A549 (cell line): Measurements from ENCODE around the gene CNOT1. TPM values are rescaled to one million over a fixed set of nuclear protein-coding genes. Genes with fewer than 3 reads are reported as not detected.

Experiments used
- ATAC-seq, 2 experiments: fragments of 200-7000 bp in 1 of 2; fragments of >200 bp in 1 of 2; cut with Nextera tagmentation in 1 of 2; cut with Tn5 transposase in 1 of 2; 3 replicates each; pipeline versions ENCODE4 v1.8.0 to v1.9.1; 2018 to 2020; ENCODE audit warnings: mild to moderate bottlenecking in 1 of 2, moderate library complexity in 1 of 2
- CTCF ChIA-PET: fragments of 300-600 bp; sonication (Branson Sonifier 250); formaldehyde crosslinking; extraction: SDS; loops from one replicate; lab custom pipeline; 2021; ENCODE audit warnings: antibody characterized with exemption, inconsistent platforms; lab: Yijun Ruan, JAX
- POLR2A ChIA-PET: fragments of 350-600 bp; formaldehyde crosslinking; extraction: SDS; loops from one replicate; lab custom pipeline; 2021; ENCODE audit warnings: antibody characterized with exemption, inconsistent platforms; lab: Yijun Ruan, JAX
- DNase-seq, 2 experiments: peaks; one replicate each; pipeline versions ENCODE4 v3.0.0 to v3.0.0-alpha.2; 2011 to 2016; ENCODE audit warnings: low read depth in 1 of 2, low spot score in 1 of 2
- FAIRE-seq: peaks from 2 replicates; lab custom pipeline; 2011; peaks lifted over from hg19 to GRCh38; lab: Jason Lieb, UNC
- H3K27ac ChIP-seq, 2 experiments: fragments of >200 bp; sonication (Bioruptor Twin); formaldehyde crosslinking; 3 replicates each; pipeline ENCODE4 v1.5.1; 2016 to 2017
- H3K4me1 ChIP-seq: fragments of >200 bp; sonication (Bioruptor Twin); formaldehyde crosslinking; 3 replicates; pipeline ENCODE4 v1.6.1; 2016
- H3K4me2 ChIP-seq: fragments of >200 bp; sonication (Bioruptor Twin); formaldehyde crosslinking; 3 replicates; pipeline ENCODE4 v1.6.1; 2016
- H3K4me3 ChIP-seq: fragments of >200 bp; sonication (Bioruptor Twin); formaldehyde crosslinking; 3 replicates; pipeline ENCODE4 v1.5.1; 2016
- H3K9me3 ChIP-seq: fragments of >200 bp; sonication (Bioruptor Twin); formaldehyde crosslinking; 3 replicates; pipeline ENCODE4 v1.6.1; 2016
- BHLHE40 ChIP-seq: IDR thresholded peaks from 2 replicates; pipeline ENCODE4 v1.6.1; 2012; ENCODE audit warnings: low read depth, low read length, inconsistent platforms
- CBX2 ChIP-seq: fragments of 200-600 bp; sonication (generic); IDR thresholded peaks from 2 replicates; pipeline ENCODE4 v1.6.1; 2016; ENCODE audit warnings: low read depth, mild to moderate bottlenecking, borderline replicate concordance
- CEBPB ChIP-seq, 2 experiments: fragments of >200 bp in 1 of 2; sonication (Bioruptor Twin) in 1 of 2; formaldehyde crosslinking in 1 of 2; IDR thresholded peaks; 2 replicates each; pipeline ENCODE4 v1.6.1; 2012 to 2016
- CHD4 ChIP-seq: fragments of 200-600 bp; sonication (generic); IDR thresholded peaks from 2 replicates; pipeline ENCODE4 v1.6.1; 2016; ENCODE audit warnings: antibody characterized with exemption, mild to moderate bottlenecking, borderline replicate concordance
- EP300 ChIP-seq, 2 experiments: fragments of >200 bp; sonication (Bioruptor Twin); formaldehyde crosslinking; IDR thresholded peaks; 2 replicates in 1 of 2; 3 replicates in 1 of 2; pipeline ENCODE4 v1.6.1; 2016 to 2017
- FOSB ChIP-seq: fragments of 250-450 bp; sonication (Bioruptor Pico); IDR thresholded peaks from 2 replicates; pipeline ENCODE4 v1.5.0; 2020; ENCODE audit warnings: mild to moderate bottlenecking, moderate library complexity
- HEYL ChIP-seq: fragments of 250-450 bp; sonication (Bioruptor Pico); IDR thresholded peaks from 2 replicates; pipeline ENCODE4 v1.8.0; 2021; ENCODE audit warnings: mild to moderate bottlenecking, moderate library complexity
- HOXA7 ChIP-seq: fragments of 250-450 bp; sonication (Bioruptor Pico); IDR thresholded peaks from 2 replicates; pipeline ENCODE4 v1.5.0; 2020; ENCODE audit warnings: mild to moderate bottlenecking, moderate library complexity
- JUNB ChIP-seq: fragments of >200 bp; sonication (Bioruptor Twin); formaldehyde crosslinking; IDR thresholded peaks from 2 replicates; pipeline ENCODE4 v1.6.1; 2016
- KDM1A ChIP-seq: fragments of 200-600 bp; sonication (generic); IDR thresholded peaks from 2 replicates; pipeline ENCODE4 v1.6.1; 2016; ENCODE audit warnings: low read depth, mild to moderate bottlenecking
- MAFK ChIP-seq: fragments of 450-650 bp; IDR thresholded peaks from 2 replicates; pipeline ENCODE4 v1.6.1; 2014; ENCODE audit not compliant: partially characterized antibody
- MAZ ChIP-seq: fragments of 150-350 bp; IDR thresholded peaks from 2 replicates; pipeline ENCODE4 v1.6.1; 2014; ENCODE audit warnings: antibody characterized with exemption, low read depth, low read length, borderline replicate concordance
- MYC ChIP-seq: IDR thresholded peaks from 2 replicates; pipeline ENCODE4 v1.6.1; 2012; ENCODE audit warnings: mild to moderate bottlenecking, inconsistent platforms, low read length, improper control_type of control experiment, borderline replicate concordance
- NPAS2 ChIP-seq: fragments of 250-450 bp; sonication (Bioruptor Pico); IDR thresholded peaks from 2 replicates; pipeline ENCODE4 v1.8.0; 2022; ENCODE audit warnings: mild to moderate bottlenecking, moderate library complexity, borderline replicate concordance
- PHF8 ChIP-seq: fragments of 200-600 bp; sonication (generic); IDR thresholded peaks from 2 replicates; pipeline ENCODE4 v1.6.1; 2016; ENCODE audit warnings: low read depth, mild to moderate bottlenecking, antibody characterized with exemption, moderate library complexity, borderline replicate concordance
- RARB ChIP-seq: fragments of 250-450 bp; sonication (Bioruptor Pico); IDR thresholded peaks from 2 replicates; pipeline ENCODE4 v1.8.0; 2021; ENCODE audit warnings: mild to moderate bottlenecking, moderate library complexity
- RCOR1 ChIP-seq: fragments of 150-350 bp; IDR thresholded peaks from 2 replicates; pipeline ENCODE4 v1.6.1; 2014; ENCODE audit warnings: antibody characterized with exemption, low read length, low read depth
- RFX5 ChIP-seq: fragments of 450-650 bp; IDR thresholded peaks from 2 replicates; pipeline ENCODE4 v1.7.1; 2014; ENCODE audit warnings: antibody characterized with exemption, mild to moderate bottlenecking, moderate library complexity
- SMC3 ChIP-seq: fragments of >200 bp; sonication (Bioruptor Twin); formaldehyde crosslinking; IDR thresholded peaks from 3 replicates; pipeline ENCODE4 v1.6.1; 2018; ENCODE audit warnings: inconsistent platforms
- SREBF2 ChIP-seq: fragments of 450-650 bp; IDR thresholded peaks from 2 replicates; pipeline ENCODE4 v1.6.1; 2014; ENCODE audit warnings: mild to moderate bottlenecking, moderate library complexity
- TP53 ChIP-seq: fragments of 250-450 bp; sonication (Bioruptor Pico); IDR thresholded peaks from 2 replicates; pipeline ENCODE4 v1.5.0; 2021; ENCODE audit warnings: mild to moderate bottlenecking, moderate library complexity
- ZSCAN20 ChIP-seq: fragments of 250-450 bp; sonication (Bioruptor Pico); IDR thresholded peaks from 2 replicates; pipeline ENCODE4 v1.8.0; 2022; ENCODE audit warnings: mild to moderate bottlenecking, moderate library complexity
- WGBS: methylation state at CpG from one replicate; pipeline ENCODE4 v1.1.6; 2017; ENCODE audit errors: missing lambda C conversion rate; 5-methylcytosine and 5-hydroxymethylcytosine counted together
- polyA plus RNA-seq, 4 experiments: library from polyadenylated mRNA; depleted of rRNA in 3 of 4; stranded (reverse); fragments of >200 nt; fragmentation: RNase III in 1 of 4; extraction: RNeasy Plus Mini Kit Qiagen cat#74134 plus additional on column Dnase treatment in 1 of 4; gene quantifications; 2 replicates in 3 of 4; 3 replicates in 1 of 4; pipeline ENCODE4 v1.2.3, GENCODE V29; 2011 to 2017
- TF ChIP-seq, protein P1 (sequence below): IDR thresholded peaks from 2 replicates; pipeline ENCODE4 v1.6.1; 2012
- TF ChIP-seq, protein P2 (sequence below): fragments of 250-450 bp; sonication (Bioruptor Pico); IDR thresholded peaks from 2 replicates; pipeline ENCODE4 v1.5.0; 2020; ENCODE audit warnings: low read depth, mild to moderate bottlenecking, moderate library complexity
- TF ChIP-seq, protein P3 (sequence below): fragments of >200 bp; sonication (Bioruptor Twin); formaldehyde crosslinking; IDR thresholded peaks from 3 replicates; pipeline ENCODE4 v1.5.1; 2016
- TF ChIP-seq, protein P4 (sequence below): fragments of >200 bp; sonication (Bioruptor Twin); formaldehyde crosslinking; IDR thresholded peaks from 2 replicates; pipeline ENCODE4 v1.6.1; 2016
- TF ChIP-seq, protein P5 (sequence below): IDR thresholded peaks from 2 replicates; pipeline ENCODE4 v1.6.1; 2012

The CNOT1 gene
- polyA plus RNA-seq, 2 of the 4 experiments (the other 2 are of a cell fraction) = 119 to 226 TPM

DNA sequence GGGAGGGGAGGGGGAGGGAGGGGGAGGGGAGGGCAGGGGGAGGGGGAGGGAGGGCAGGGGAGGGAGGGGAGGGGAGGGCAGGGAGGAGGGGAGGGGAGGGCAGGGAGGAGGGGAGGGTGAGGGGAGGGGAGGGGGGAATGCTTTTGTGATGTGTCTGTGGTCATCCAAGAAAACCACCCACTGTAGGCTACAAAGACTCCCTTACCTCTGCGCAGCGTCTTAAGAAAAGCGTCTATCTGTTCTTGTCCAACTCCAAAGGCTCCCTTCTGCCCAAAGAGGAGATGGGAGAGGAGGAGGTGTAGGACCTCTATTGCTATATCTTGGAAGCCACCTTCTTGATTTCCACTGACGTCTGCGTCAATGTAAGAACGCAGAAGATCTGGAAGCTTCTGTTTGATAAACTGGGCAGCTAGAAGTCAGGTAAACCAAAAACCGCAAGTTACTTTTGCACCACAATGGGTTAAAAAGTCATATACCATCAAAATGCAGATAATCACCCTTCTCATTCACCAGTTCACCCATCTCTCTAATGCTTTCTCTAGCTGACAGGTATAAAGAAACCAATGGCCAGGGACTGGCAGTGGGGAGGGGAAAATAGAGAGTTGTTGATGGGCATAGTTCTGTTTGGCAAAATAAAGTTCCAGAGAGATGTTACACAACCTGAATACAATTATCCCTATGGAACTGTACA is 43.1 kb downstream of the CNOT1 start (continued):
- no peak for TF ChIP-seq BHLHE40
- TF ChIP-seq MYC = no peak

DNA sequence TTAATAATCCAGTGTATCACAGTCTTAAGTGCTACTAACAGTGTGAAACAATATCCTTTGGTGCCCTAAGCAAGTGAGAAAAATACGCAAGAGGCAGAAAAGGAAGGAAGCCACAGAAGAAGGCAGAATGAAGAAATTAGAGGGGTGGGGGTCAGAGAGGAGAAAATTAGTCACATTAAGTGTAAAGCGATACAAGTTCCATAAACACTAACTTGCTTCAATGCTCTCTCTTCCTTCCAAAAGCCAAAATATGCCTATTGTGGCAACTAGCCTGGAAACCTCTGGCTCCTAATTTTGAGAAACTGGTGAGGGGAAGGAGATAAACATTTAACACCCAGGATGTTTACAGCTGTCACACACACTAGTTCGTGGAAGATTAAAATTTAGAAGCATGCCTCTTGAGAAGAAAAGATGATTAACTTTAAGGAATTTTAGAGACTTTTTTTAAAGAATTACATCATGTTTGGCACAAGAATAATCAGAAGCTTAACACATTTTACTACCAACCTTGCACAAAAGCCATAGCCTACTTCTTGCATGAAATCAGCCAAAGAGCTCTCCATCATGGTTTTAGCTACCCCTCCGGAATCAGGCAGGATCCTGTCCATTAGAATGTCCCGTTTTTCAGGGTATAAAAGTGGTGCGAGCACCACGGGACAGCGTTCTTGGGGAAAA is 44.7 kb downstream of the CNOT1 start:
- no peak overlapping the region for H3K27ac ChIP-seq
- ATAC-seq (no peak), DNase-seq (no peak), FAIRE-seq (no peak)
- no peak for TF ChIP-seq RARB (CRISPR knock-in tag)
- no peak for TF ChIP-seq EP300 (IDR thresholded peaks at IDR 0.05)
- no peak for TF ChIP-seq KDM1A
- no peak for TF ChIP-seq TP53 (CRISPR knock-in tag)
- TF ChIP-seq MAZ = no peak
- TF ChIP-seq, protein P1, sequence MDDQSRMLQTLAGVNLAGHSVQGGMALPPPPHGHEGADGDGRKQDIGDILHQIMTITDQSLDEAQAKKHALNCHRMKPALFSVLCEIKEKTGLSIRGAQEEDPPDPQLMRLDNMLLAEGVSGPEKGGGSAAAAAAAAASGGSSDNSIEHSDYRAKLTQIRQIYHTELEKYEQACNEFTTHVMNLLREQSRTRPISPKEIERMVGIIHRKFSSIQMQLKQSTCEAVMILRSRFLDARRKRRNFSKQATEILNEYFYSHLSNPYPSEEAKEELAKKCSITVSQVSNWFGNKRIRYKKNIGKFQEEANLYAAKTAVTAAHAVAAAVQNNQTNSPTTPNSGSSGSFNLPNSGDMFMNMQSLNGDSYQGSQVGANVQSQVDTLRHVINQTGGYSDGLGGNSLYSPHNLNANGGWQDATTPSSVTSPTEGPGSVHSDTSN = no peak
- H3K4me1 ChIP-seq = no peaks in the 10 kb centered on the region
- no peaks in the 10 kb centered on the region for H3K9me3 ChIP-seq
- H3K4me3 ChIP-seq = no peak overlapping the region
- ChIA-PET CTCF (interaction anchor here (1.2 kb wide), 1 partner anchor 17 kb away, joined by 3 read pairs; no protein-coding TSS in a partner anchor), POLR2A (no interaction called here)
- 92% methylated on average over 8 of the region's 8 CpGs for WGBS
- no peak overlapping the region for H3K4me2 ChIP-seq

DNA sequence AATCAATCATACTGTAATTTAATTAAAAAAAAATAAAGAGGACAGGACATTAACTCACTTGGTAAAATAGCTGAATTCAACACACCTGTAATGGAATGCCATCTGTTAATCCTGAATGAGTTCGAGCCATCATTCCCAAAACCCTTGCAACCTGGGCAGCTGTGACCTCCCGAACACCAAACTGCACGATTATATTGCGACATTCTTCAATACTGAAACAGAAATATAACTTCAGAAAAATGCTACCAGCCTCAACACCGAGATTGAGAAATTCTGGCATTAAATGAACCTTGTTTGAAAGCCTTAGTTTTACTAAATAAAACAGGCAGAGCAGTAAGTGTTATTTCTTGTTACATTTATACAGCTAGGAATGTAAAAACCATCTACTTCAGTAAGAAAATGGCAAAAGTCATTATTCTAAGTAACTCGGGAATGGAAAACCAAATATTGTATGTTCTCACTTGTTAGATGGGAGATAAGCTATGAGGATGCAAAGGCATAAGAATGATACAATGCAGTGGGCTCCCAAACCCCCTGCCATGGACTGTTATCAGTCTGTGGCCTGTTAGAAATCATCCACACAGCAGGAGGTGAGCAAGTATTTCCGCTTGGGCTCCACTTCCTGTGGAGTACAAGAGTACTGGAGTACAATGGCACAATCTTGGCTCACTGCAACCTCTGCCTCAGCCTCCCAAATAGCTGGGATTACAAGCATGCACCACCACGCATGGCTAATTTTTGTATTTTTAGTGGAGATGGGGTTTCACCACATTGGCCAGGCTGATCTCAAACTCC is 46.5 kb downstream of the CNOT1 start:
- FAIRE-seq (no peak), DNase-seq (no peak), ATAC-seq (no peak)
- WGBS = 93% methylated on average over 8 of the region's 8 CpGs
- Histone ChIP-seq H3K4me3 (no peak overlapping the region), H3K27ac (no peak overlapping the region), H3K4me1 (no peaks in the 10 kb centered on the region), H3K4me2 (no peak overlapping the region), H3K9me3 (no peaks in the 10 kb centered on the region)
- ChIA-PET POLR2A (no interaction called here), CTCF (interaction anchor here (0.6 kb wide), 1 partner anchor 43 kb away, joined by 3 read pairs; no protein-coding TSS in a partner anchor)
- peak; percentile 22 to 45; a peak in 2 of 4 replicates for TF ChIP-seq CEBPB (IDR thresholded peaks at IDR 0.05)
- TF ChIP-seq JUNB = no peak

DNA sequence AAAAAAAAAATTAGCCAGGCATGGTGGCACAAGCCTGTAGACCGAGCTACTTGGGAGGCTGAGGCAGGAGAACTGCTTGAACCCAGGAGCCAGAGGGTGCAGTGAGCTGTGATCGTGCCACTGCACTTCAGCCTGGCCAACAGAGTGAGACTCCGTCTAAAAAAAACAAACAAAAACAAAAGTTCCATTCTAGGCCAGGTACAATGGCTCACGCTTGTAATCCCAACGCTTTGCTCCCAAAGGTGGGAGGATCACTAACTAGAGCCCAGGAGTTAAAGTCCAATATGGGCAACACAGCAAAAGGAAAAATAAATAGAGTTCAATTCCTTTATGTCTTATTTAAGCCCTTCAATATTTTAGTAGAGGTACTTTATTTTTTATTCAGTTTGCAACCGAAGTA is 47.5 kb downstream of the CNOT1 start:
- CTCF ChIA-PET = no interaction called here
- WGBS = 91% methylated on average over 6 of the region's 6 CpGs
- no peak for FAIRE-seq
- H3K9me3 ChIP-seq = no peaks in the 10 kb centered on the region
- no peaks in the 10 kb centered on the region for H3K4me1 ChIP-seq
- no peak overlapping the region for H3K4me2 ChIP-seq
- POLR2A ChIA-PET = no interaction called here
- H3K4me3 ChIP-seq = no peak overlapping the region
- ATAC-seq = no peak
- DNase-seq = no peak
- H3K27ac ChIP-seq = no peak overlapping the region
- no peak for TF ChIP-seq PHF8
- no peak for TF ChIP-seq ZSCAN20 (CRISPR knock-in tag)
- TF ChIP-seq MAFK = no peak
- TF ChIP-seq, protein P2, sequence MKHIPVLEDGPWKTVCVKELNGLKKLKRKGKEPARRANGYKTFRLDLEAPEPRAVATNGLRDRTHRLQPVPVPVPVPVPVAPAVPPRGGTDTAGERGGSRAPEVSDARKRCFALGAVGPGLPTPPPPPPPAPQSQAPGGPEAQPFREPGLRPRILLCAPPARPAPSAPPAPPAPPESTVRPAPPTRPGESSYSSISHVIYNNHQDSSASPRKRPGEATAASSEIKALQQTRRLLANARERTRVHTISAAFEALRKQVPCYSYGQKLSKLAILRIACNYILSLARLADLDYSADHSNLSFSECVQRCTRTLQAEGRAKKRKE (CRISPR knock-in tag) = no peak
- no peak for TF ChIP-seq CHD4
- TF ChIP-seq HEYL (CRISPR knock-in tag) = no peak
- TF ChIP-seq NPAS2 (CRISPR knock-in tag) = no peak
- TF ChIP-seq HOXA7 (CRISPR knock-in tag) = no peak
- no peak for TF ChIP-seq KDM1A
- no peak for TF ChIP-seq MYC
- TF ChIP-seq RFX5 = no peak
- no peak for TF ChIP-seq SREBF2
- TF ChIP-seq CBX2 = no peak
- TF ChIP-seq SMC3 = no peak
- no peak for TF ChIP-seq FOSB (CRISPR knock-in tag)
- TF ChIP-seq, protein P3, sequence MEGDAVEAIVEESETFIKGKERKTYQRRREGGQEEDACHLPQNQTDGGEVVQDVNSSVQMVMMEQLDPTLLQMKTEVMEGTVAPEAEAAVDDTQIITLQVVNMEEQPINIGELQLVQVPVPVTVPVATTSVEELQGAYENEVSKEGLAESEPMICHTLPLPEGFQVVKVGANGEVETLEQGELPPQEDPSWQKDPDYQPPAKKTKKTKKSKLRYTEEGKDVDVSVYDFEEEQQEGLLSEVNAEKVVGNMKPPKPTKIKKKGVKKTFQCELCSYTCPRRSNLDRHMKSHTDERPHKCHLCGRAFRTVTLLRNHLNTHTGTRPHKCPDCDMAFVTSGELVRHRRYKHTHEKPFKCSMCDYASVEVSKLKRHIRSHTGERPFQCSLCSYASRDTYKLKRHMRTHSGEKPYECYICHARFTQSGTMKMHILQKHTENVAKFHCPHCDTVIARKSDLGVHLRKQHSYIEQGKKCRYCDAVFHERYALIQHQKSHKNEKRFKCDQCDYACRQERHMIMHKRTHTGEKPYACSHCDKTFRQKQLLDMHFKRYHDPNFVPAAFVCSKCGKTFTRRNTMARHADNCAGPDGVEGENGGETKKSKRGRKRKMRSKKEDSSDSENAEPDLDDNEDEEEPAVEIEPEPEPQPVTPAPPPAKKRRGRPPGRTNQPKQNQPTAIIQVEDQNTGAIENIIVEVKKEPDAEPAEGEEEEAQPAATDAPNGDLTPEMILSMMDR = no peak
- TF ChIP-seq RCOR1 = no peak
- TF ChIP-seq, protein P4, sequence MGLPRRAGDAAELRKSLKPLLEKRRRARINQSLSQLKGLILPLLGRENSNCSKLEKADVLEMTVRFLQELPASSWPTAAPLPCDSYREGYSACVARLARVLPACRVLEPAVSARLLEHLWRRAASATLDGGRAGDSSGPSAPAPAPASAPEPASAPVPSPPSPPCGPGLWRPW = no peak
- TF ChIP-seq, protein P5, sequence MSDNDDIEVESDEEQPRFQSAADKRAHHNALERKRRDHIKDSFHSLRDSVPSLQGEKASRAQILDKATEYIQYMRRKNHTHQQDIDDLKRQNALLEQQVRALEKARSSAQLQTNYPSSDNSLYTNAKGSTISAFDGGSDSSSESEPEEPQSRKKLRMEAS = no peak
